Measurements from ENCODE around the gene GALNT18.

The GALNT18 gene

DNA sequence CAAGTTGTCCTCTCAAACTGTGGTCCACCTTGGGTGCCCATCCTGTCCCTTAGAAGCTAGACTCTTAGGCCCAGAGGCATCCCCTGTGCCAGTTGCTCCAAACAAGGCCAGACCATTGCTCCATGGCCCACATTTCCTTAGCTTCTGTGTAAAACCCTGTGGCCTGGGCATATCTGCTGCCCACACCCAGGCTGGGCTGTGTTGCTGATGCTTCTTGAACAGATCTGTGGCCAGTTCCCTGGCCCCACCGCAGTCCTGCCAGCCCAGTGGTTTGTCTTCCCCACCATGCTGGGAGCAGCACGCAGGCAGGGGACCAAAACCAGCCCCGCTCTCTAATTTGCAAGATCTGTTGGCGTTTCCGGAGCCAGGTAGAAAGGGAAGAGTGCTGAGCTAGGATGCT is 341.0 kb downstream of the GALNT18 start:
- TF ChIP-seq, protein P1, sequence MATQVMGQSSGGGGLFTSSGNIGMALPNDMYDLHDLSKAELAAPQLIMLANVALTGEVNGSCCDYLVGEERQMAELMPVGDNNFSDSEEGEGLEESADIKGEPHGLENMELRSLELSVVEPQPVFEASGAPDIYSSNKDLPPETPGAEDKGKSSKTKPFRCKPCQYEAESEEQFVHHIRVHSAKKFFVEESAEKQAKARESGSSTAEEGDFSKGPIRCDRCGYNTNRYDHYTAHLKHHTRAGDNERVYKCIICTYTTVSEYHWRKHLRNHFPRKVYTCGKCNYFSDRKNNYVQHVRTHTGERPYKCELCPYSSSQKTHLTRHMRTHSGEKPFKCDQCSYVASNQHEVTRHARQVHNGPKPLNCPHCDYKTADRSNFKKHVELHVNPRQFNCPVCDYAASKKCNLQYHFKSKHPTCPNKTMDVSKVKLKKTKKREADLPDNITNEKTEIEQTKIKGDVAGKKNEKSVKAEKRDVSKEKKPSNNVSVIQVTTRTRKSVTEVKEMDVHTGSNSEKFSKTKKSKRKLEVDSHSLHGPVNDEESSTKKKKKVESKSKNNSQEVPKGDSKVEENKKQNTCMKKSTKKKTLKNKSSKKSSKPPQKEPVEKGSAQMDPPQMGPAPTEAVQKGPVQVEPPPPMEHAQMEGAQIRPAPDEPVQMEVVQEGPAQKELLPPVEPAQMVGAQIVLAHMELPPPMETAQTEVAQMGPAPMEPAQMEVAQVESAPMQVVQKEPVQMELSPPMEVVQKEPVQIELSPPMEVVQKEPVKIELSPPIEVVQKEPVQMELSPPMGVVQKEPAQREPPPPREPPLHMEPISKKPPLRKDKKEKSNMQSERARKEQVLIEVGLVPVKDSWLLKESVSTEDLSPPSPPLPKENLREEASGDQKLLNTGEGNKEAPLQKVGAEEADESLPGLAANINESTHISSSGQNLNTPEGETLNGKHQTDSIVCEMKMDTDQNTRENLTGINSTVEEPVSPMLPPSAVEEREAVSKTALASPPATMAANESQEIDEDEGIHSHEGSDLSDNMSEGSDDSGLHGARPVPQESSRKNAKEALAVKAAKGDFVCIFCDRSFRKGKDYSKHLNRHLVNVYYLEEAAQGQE (IDR thresholded peaks at IDR 0.05; ENCODE audit: low read depth): no peak
- TF ChIP-seq TEAD4 (IDR thresholded peaks at IDR 0.05) (no peak), RAD21 (IDR thresholded peaks at IDR 0.05; ENCODE audit: low read depth) (no peak), ZBTB7A (IDR thresholded peaks at IDR 0.05; ENCODE audit: low read depth) (no peak)
- TF ChIP-seq, protein P2, sequence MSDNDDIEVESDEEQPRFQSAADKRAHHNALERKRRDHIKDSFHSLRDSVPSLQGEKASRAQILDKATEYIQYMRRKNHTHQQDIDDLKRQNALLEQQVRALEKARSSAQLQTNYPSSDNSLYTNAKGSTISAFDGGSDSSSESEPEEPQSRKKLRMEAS (IDR thresholded peaks at IDR 0.05): no peak

DNA sequence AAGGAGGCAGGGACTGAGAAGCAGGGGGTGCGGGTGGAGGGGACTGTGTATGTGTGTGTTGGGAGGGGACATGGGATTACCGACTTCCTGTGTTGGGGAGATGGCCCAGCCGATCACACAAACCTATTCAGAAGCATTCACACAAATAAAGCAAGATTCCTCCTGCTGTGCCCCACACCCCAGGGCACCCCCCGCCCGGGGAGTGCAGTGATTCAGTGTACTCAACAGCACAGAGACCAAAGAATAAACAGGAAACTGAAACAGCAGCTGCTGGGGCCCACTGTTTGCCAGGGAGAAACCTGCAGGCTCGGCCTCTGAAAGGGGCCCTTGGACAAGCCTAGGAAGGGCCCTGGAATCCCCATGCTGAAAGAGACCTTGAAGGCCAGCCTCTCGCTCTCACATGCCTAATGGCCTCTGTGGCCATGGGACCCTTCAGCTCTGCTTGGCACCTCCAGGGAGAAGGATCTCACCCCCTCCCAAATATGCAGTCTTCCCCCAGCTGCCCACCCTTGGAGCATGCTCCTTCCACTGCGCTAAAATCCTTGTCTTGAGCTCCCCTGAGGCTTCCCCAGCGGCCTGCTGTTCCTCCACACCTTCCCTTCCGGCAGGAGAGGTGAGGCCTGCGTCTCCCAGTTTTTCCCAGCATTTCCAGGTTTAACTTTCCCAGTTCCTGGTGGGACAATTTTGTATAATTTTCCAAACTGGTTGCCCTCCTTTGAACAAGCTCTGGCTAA is 341.7 kb downstream of the GALNT18 start:
- TF ChIP-seq, protein P1 (IDR thresholded peaks at IDR 0.05; ENCODE audit: low read depth): no peak
- TF ChIP-seq TAF1 (IDR thresholded peaks at IDR 0.05; ENCODE audit: low read depth) (no peak), TCF12 (IDR thresholded peaks at IDR 0.05; ENCODE audit: low read depth) (no peak), FOXM1 (IDR thresholded peaks at IDR 0.05; ENCODE audit: borderline replicate concordance, low read depth) (no peak), TEAD4 (IDR thresholded peaks at IDR 0.05) (no peak), CEBPB (IDR thresholded peaks at IDR 0.05) (no peak), CREB1 (IDR thresholded peaks at IDR 0.05; ENCODE audit: low read depth) (no peak), EGR1 (IDR thresholded peaks at IDR 0.05) (no peak), ZBTB7A (IDR thresholded peaks at IDR 0.05; ENCODE audit: low read depth) (no peak)
- TF ChIP-seq, protein P2 (IDR thresholded peaks at IDR 0.05): no peak

GRCh38 chr11:11272254-11272653 is 349.6 kb downstream of the GALNT18 start:
- TF ChIP-seq, protein P1 (IDR thresholded peaks at IDR 0.05; ENCODE audit: low read depth): no peak
- TF ChIP-seq RAD21 (IDR thresholded peaks at IDR 0.05; ENCODE audit: low read depth) (no peak), TAF1 (IDR thresholded peaks at IDR 0.05; ENCODE audit: low read depth) (no peak), TEAD4 (IDR thresholded peaks at IDR 0.05) (no peak), CEBPB (IDR thresholded peaks at IDR 0.05) (no peak), EGR1 (IDR thresholded peaks at IDR 0.05) (no peak), EP300 (IDR thresholded peaks at IDR 0.05; ENCODE audit: borderline replicate concordance) (no peak), TCF12 (IDR thresholded peaks at IDR 0.05; ENCODE audit: low read depth) (no peak), FOXM1 (IDR thresholded peaks at IDR 0.05; ENCODE audit: borderline replicate concordance, low read depth) (no peak), CREB1 (IDR thresholded peaks at IDR 0.05; ENCODE audit: low read depth) (no peak), YY1 (IDR thresholded peaks at IDR 0.05; ENCODE audit: low read depth) (no peak), NFIC (IDR thresholded peaks at IDR 0.05) (no peak), ZBTB7A (IDR thresholded peaks at IDR 0.05; ENCODE audit: low read depth) (no peak)
- TF ChIP-seq, protein P3, sequence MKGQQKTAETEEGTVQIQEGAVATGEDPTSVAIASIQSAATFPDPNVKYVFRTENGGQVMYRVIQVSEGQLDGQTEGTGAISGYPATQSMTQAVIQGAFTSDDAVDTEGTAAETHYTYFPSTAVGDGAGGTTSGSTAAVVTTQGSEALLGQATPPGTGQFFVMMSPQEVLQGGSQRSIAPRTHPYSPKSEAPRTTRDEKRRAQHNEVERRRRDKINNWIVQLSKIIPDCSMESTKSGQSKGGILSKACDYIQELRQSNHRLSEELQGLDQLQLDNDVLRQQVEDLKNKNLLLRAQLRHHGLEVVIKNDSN (IDR thresholded peaks at IDR 0.05): no peak
- TF ChIP-seq, protein P2 (IDR thresholded peaks at IDR 0.05): no peak

- TF ChIP-seq CREB1 (IDR thresholded peaks at IDR 0.05; ENCODE audit: low read depth): no peak
- TF ChIP-seq NFIC (IDR thresholded peaks at IDR 0.05): no peak
- TF ChIP-seq FOXM1 (IDR thresholded peaks at IDR 0.05; ENCODE audit: borderline replicate concordance, low read depth): no peak
- TF ChIP-seq, protein P3 (IDR thresholded peaks at IDR 0.05): no peak
- TF ChIP-seq CEBPB (IDR thresholded peaks at IDR 0.05): no peak
- TF ChIP-seq, protein P2 (IDR thresholded peaks at IDR 0.05): no peak
- TF ChIP-seq, protein P1 (IDR thresholded peaks at IDR 0.05; ENCODE audit: low read depth): no peak
- TF ChIP-seq TEAD4 (IDR thresholded peaks at IDR 0.05): no peak
- no peak for TF ChIP-seq TCF12 (IDR thresholded peaks at IDR 0.05; ENCODE audit: low read depth)
- TF ChIP-seq ZBTB7A (IDR thresholded peaks at IDR 0.05; ENCODE audit: low read depth): no peak
- TF ChIP-seq RAD21 (IDR thresholded peaks at IDR 0.05; ENCODE audit: low read depth): no peak
- TF ChIP-seq EGR1 (IDR thresholded peaks at IDR 0.05): no peak
- no peak for TF ChIP-seq EP300 (IDR thresholded peaks at IDR 0.05; ENCODE audit: borderline replicate concordance)
- TF ChIP-seq YY1 (IDR thresholded peaks at IDR 0.05; ENCODE audit: low read depth): no peak
- TF ChIP-seq TAF1 (IDR thresholded peaks at IDR 0.05; ENCODE audit: low read depth): no peak
Observed at GRCh38 chr11:11270236-11270775, 351.5 kb downstream of the GALNT18 start.

All from Ishikawa (cell line).